GM10266 (cell line): ENCODE data around the gene COL18A1.

Experiments used
- DNase-seq: peaks from one replicate; pipeline ENCODE4 v3.0.0; 2012; ENCODE audit errors: extremely low spot score
- CTCF ChIP-seq: IDR thresholded peaks from 2 replicates; pipeline ENCODE4 v1.5.1; 2012; ENCODE audit warnings: mild to moderate bottlenecking, low read depth; ENCODE audit not compliant: control insufficient read depth, insufficient read depth; ENCODE audit errors: missing control alignments

The COL18A1 gene

GRCh38 chr21:45370575-45370974 is 34.4 kb upstream of the COL18A1 start:
- no peak for DNase-seq
- no peak for TF ChIP-seq CTCF

GRCh38 chr21:45371081-45371480 is 33.9 kb upstream of the COL18A1 start:
- TF ChIP-seq CTCF: no peak

GRCh38 chr21:45371655-45372054 is 33.3 kb upstream of the COL18A1 start:
- no peak for TF ChIP-seq CTCF
- no peak for DNase-seq

More at GRCh38 chr21:45371081-45371480, 33.9 kb upstream of the COL18A1 start:
- no peak for DNase-seq

GRCh38 chr21:45372732-45373355 is 32.1 kb upstream of the COL18A1 start:
- TF ChIP-seq CTCF: no peak
- no peak for DNase-seq

GRCh38 chr21:45373991-45374816 is 30.8 kb upstream of the COL18A1 start:
- DNase-seq: no peak
- no peak for TF ChIP-seq CTCF

GRCh38 chr21:45374826-45375455 is 30.0 kb upstream of the COL18A1 start:
- TF ChIP-seq CTCF: no peak
- no peak for DNase-seq
